ENCODE data around the gene RFX8.

The RFX8 gene

DNA sequence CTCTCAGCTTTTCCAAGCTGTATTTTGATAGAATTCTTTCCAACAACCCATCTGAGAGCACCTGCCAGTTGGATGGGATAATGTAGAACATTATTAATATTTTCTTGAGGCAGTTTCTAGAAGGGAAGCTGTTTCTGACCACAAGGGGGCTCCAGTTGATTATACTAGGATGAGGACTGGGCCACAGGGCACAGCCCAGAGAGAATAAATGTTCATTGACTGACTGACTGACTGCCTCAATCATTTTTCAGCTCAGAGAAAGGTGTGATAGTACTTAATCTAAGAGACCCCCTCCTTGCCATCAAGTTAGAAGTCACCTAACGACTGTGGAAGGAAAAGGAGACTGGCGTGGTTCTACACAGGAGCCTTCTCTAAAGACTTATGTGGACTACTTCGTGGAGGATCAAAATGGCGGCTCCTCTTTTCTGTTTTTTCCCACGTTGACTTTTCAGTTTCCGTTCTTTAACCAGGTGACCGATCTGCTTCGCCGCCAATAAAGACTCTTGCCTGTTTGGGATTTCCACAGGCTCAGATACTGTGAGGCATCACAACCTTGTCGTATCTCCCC is 55.7 kb downstream of the RFX8 start:
- H3K23ac ChIP-seq (ENCODE audit: low read length): no peak overlapping the region
- H4K5ac ChIP-seq (ENCODE audit: low read length): no peak overlapping the region
- H4K8ac ChIP-seq (ENCODE audit: low read depth, low read length): no peak overlapping the region
- H3K9ac ChIP-seq (ENCODE audit: low read length): no peak overlapping the region
- no peak overlapping the region for H3K18ac ChIP-seq (ENCODE audit: low read length)
- H3K27me3 ChIP-seq (ENCODE audit: insufficient read depth, low read length, poor library complexity): no peaks in the 10 kb centered on the region
- no peaks in the 10 kb centered on the region for H3K4me1 ChIP-seq (ENCODE audit: control insufficient read depth, low read depth, low read length)
- no peak overlapping the region for H2BK5ac ChIP-seq (ENCODE audit: low read length)
- no CpG with 5 or more reads among the region's 10 CpGs for WGBS (ENCODE audit: extremely low coverage, insufficient coverage, low lambda C conversion rate)
- H3K79me2 ChIP-seq (ENCODE audit: control insufficient read depth, insufficient read depth, low read length): no peaks in the 10 kb centered on the region
- H3K4me2 ChIP-seq (ENCODE audit: low read length): no peak overlapping the region
- H3K36me3 ChIP-seq (ENCODE audit: control insufficient read depth, insufficient read depth, low read length): no peaks in the 10 kb centered on the region
- no peak overlapping the region for H3K4ac ChIP-seq (ENCODE audit: low read depth, low read length)
- no peaks in the 10 kb centered on the region for H3K79me1 ChIP-seq (ENCODE audit: low read length)
- H2BK15ac ChIP-seq (replicated peaks; ENCODE audit: low read depth): no peak overlapping the region
- H2AK5ac ChIP-seq (ENCODE audit: low read length): no peak overlapping the region
- no peak overlapping the region for H3K4me3 ChIP-seq (ENCODE audit: low read length)
- DNase-seq: peak; percentile 62
- no peak overlapping the region for H3K27ac ChIP-seq (ENCODE audit: low read depth, low read length)
- no peak overlapping the region for H2BK120ac ChIP-seq (ENCODE audit: low read depth, low read length)
- H3K56ac ChIP-seq (ENCODE audit: low read length): no peak overlapping the region

DNA sequence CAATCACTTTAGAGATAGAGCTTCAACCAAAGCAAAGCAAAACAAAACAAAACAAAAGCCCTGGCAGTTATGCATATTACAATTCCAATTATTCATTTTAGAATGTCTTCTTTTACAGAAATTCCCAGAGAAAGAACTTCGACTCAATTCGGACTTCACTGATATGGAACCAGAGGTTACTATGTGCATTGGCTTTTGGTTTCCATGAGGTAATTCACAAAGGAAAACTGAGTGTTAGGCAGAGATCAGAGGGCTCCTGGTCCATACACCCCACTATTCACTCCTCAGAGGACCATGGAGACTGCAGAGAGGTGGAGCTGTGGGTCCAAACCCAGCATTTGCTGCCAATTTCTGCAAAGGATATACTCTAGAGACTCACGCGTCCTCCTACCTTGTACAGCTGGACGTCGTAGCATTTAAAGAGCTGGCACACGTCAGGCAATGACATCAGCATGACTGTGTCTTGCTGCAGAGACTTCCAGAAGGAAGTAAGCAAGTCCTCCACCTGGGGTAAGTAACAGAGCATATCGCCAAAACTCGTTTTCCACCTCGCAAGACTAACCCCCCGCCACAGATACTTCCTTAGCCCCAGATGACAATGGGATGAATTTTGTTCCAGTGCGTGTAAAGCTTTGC is 56.3 kb downstream of the RFX8 start:
- H3K18ac ChIP-seq (ENCODE audit: low read length): no peak overlapping the region
- WGBS (ENCODE audit: extremely low coverage, insufficient coverage, low lambda C conversion rate): no CpG with 5 or more reads among the region's 12 CpGs
- H3K9ac ChIP-seq (ENCODE audit: low read length): no peak overlapping the region
- H3K27me3 ChIP-seq (ENCODE audit: insufficient read depth, low read length, poor library complexity): no peaks in the 10 kb centered on the region
- H2BK5ac ChIP-seq (ENCODE audit: low read length): no peak overlapping the region
- no peak for DNase-seq
- H3K56ac ChIP-seq (ENCODE audit: low read length): no peak overlapping the region
- no peaks in the 10 kb centered on the region for H3K4me1 ChIP-seq (ENCODE audit: control insufficient read depth, low read depth, low read length)
- H3K79me1 ChIP-seq (ENCODE audit: low read length): no peaks in the 10 kb centered on the region
- no peak overlapping the region for H3K27ac ChIP-seq (ENCODE audit: low read depth, low read length)
- no peak overlapping the region for H4K5ac ChIP-seq (ENCODE audit: low read length)
- no peak overlapping the region for H3K4ac ChIP-seq (ENCODE audit: low read depth, low read length)
- H3K4me3 ChIP-seq (ENCODE audit: low read length): no peak overlapping the region
- no peaks in the 10 kb centered on the region for H3K36me3 ChIP-seq (ENCODE audit: control insufficient read depth, insufficient read depth, low read length)
- no peak overlapping the region for H3K23ac ChIP-seq (ENCODE audit: low read length)
- no peak overlapping the region for H2AK5ac ChIP-seq (ENCODE audit: low read length)
- H4K8ac ChIP-seq (ENCODE audit: low read depth, low read length): no peak overlapping the region
- H2BK120ac ChIP-seq (ENCODE audit: low read depth, low read length): no peak overlapping the region
- H3K4me2 ChIP-seq (ENCODE audit: low read length): no peak overlapping the region
- no peaks in the 10 kb centered on the region for H3K79me2 ChIP-seq (ENCODE audit: control insufficient read depth, insufficient read depth, low read length)
- H2BK15ac ChIP-seq (replicated peaks; ENCODE audit: low read depth): no peak overlapping the region

DNA sequence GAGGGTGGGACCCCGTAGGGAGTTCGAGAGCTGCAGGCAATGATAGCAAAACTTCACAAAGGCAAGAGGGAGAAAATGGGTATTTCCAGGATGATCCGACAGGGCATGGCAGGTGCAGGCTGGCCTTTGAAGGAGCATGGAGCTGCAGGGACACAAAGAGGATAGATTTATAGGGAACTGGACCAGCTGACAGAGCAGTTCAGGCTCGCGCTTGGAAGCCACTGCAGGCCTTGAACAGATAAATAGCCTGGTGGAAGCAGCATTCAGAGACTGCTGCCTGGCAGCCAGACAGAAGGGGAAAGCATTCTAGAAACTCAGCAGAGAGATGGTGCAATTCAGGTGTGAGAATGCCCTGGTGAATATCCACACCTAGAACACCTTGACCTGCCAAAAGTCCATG is 58.3 kb downstream of the RFX8 start:
- no peak overlapping the region for H3K4me2 ChIP-seq (ENCODE audit: low read length)
- H2AK5ac ChIP-seq (ENCODE audit: low read length): no peak overlapping the region
- no peaks in the 10 kb centered on the region for H3K4me1 ChIP-seq (ENCODE audit: control insufficient read depth, low read depth, low read length)
- no peak for DNase-seq
- H4K5ac ChIP-seq (ENCODE audit: low read length): no peak overlapping the region
- H3K9ac ChIP-seq (ENCODE audit: low read length): no peak overlapping the region
- H2BK15ac ChIP-seq (replicated peaks; ENCODE audit: low read depth): no peak overlapping the region
- H3K79me2 ChIP-seq (ENCODE audit: control insufficient read depth, insufficient read depth, low read length): no peaks in the 10 kb centered on the region
- H2BK5ac ChIP-seq (ENCODE audit: low read length): no peak overlapping the region
- WGBS (ENCODE audit: extremely low coverage, insufficient coverage, low lambda C conversion rate): no CpG with 5 or more reads among the region's 5 CpGs
- H3K4me3 ChIP-seq (ENCODE audit: low read length): no peak overlapping the region
- no peak overlapping the region for H3K56ac ChIP-seq (ENCODE audit: low read length)
- no peak overlapping the region for H4K8ac ChIP-seq (ENCODE audit: low read depth, low read length)
- H3K36me3 ChIP-seq (ENCODE audit: control insufficient read depth, insufficient read depth, low read length): no peaks in the 10 kb centered on the region
- no peak overlapping the region for H2BK120ac ChIP-seq (ENCODE audit: low read depth, low read length)
- no peaks in the 10 kb centered on the region for H3K27me3 ChIP-seq (ENCODE audit: insufficient read depth, low read length, poor library complexity)
- H3K23ac ChIP-seq (ENCODE audit: low read length): no peak overlapping the region
- no peak overlapping the region for H3K18ac ChIP-seq (ENCODE audit: low read length)
- H3K4ac ChIP-seq (ENCODE audit: low read depth, low read length): no peak overlapping the region
- H3K27ac ChIP-seq (ENCODE audit: low read depth, low read length): no peak overlapping the region
- no peaks in the 10 kb centered on the region for H3K79me1 ChIP-seq (ENCODE audit: low read length)

DNA sequence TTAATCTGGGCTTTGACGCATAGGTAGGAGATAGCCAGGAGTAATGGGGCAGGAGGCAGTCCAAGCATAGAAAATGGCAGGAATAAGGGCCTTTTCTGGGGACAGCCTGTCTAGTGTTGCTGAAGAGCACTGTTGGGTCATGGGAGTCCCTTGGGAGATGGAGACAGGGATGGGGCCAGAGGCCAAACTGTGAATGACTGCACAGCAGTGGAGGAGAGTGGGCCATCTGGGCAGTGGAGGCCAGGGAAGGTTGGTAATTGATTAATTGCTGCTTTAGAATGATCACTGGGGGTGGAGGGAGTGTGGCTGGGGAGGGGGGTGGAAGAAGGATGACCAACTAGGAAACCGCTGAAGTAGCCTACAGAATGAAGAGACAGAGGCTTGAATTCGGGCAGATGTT is 59.0 kb downstream of the RFX8 start:
- Histone ChIP-seq H3K56ac (ENCODE audit: low read length) (no peak overlapping the region), H3K4me1 (ENCODE audit: control insufficient read depth, low read depth, low read length) (no peaks in the 10 kb centered on the region), H3K23ac (ENCODE audit: low read length) (no peak overlapping the region), H4K8ac (ENCODE audit: low read depth, low read length) (no peak overlapping the region), H3K27me3 (ENCODE audit: insufficient read depth, low read length, poor library complexity) (no peaks in the 10 kb centered on the region), H3K36me3 (ENCODE audit: control insufficient read depth, insufficient read depth, low read length) (no peaks in the 10 kb centered on the region), H2BK120ac (ENCODE audit: low read depth, low read length) (no peak overlapping the region), H3K18ac (ENCODE audit: low read length) (no peak overlapping the region), H3K4ac (ENCODE audit: low read depth, low read length) (no peak overlapping the region), H3K9ac (ENCODE audit: low read length) (no peak overlapping the region), H3K79me2 (ENCODE audit: control insufficient read depth, insufficient read depth, low read length) (no peaks in the 10 kb centered on the region), H2BK15ac (replicated peaks; ENCODE audit: low read depth) (no peak overlapping the region), H3K79me1 (ENCODE audit: low read length) (no peaks in the 10 kb centered on the region), H2BK5ac (ENCODE audit: low read length) (no peak overlapping the region), H3K4me3 (ENCODE audit: low read length) (no peak overlapping the region), H3K4me2 (ENCODE audit: low read length) (no peak overlapping the region), H3K27ac (ENCODE audit: low read depth, low read length) (no peak overlapping the region), H2AK5ac (ENCODE audit: low read length) (no peak overlapping the region), H4K5ac (ENCODE audit: low read length) (no peak overlapping the region)
- no peak for DNase-seq
- no CpG with 5 or more reads among the region's 3 CpGs for WGBS (ENCODE audit: extremely low coverage, insufficient coverage, low lambda C conversion rate)

DNA sequence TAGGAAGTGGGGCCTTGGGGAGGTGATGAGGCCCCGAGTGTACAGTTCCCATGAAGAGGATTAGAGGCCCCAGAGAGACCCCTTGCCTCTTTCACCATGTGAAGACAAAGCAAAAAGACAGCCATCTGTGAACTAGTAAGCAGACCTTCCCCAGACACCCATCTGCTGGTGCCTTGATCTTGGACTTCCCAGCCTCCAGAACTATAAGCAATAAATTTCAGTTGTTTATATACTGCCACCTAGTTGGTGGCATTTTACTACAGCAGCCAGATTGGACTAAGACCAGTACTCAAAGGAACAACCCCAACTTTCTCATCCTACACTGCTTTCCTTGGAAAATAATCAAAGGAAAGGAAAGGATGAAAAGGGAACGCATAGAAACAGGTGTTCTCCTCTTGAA is 59.7 kb downstream of the RFX8 start:
- Histone ChIP-seq H3K27me3 (ENCODE audit: insufficient read depth, low read length, poor library complexity) (no peaks in the 10 kb centered on the region), H3K4me1 (ENCODE audit: control insufficient read depth, low read depth, low read length) (no peaks in the 10 kb centered on the region), H3K79me1 (ENCODE audit: low read length) (no peaks in the 10 kb centered on the region), H2AK5ac (ENCODE audit: low read length) (no peak overlapping the region), H3K9ac (ENCODE audit: low read length) (no peak overlapping the region), H3K36me3 (ENCODE audit: control insufficient read depth, insufficient read depth, low read length) (no peaks in the 10 kb centered on the region), H3K23ac (ENCODE audit: low read length) (no peak overlapping the region), H3K4me2 (ENCODE audit: low read length) (no peak overlapping the region), H2BK15ac (replicated peaks; ENCODE audit: low read depth) (no peak overlapping the region), H4K8ac (ENCODE audit: low read depth, low read length) (no peak overlapping the region), H3K79me2 (ENCODE audit: control insufficient read depth, insufficient read depth, low read length) (no peaks in the 10 kb centered on the region), H2BK120ac (ENCODE audit: low read depth, low read length) (no peak overlapping the region), H3K56ac (ENCODE audit: low read length) (no peak overlapping the region), H3K18ac (ENCODE audit: low read length) (no peak overlapping the region), H2BK5ac (ENCODE audit: low read length) (no peak overlapping the region), H4K5ac (ENCODE audit: low read length) (no peak overlapping the region), H3K4me3 (ENCODE audit: low read length) (no peak overlapping the region), H3K27ac (ENCODE audit: low read depth, low read length) (no peak overlapping the region), H3K4ac (ENCODE audit: low read depth, low read length) (no peak overlapping the region)
- no peak for DNase-seq
- no CpG with 5 or more reads among the region's 2 CpGs for WGBS (ENCODE audit: extremely low coverage, insufficient coverage, low lambda C conversion rate)
